Inflammatory macrophage (primary cell): ENCODE measurements around the gene SPTBN5.
A peak's percentile ranks its signal among the peaks of the same experiment; 100 is the strongest.
"Not testable (repeated sequence)": the region's sequence is repeated elsewhere in the genome, so short reads cannot be mapped to it uniquely, and the experiment has no call there.

Source experiments
- DNase-seq, 2 donors: peaks; one replicate each; pipeline ENCODE4 v3.0.0-alpha.2; 2020 to 2022

Gene SPTBN5

DNA sequence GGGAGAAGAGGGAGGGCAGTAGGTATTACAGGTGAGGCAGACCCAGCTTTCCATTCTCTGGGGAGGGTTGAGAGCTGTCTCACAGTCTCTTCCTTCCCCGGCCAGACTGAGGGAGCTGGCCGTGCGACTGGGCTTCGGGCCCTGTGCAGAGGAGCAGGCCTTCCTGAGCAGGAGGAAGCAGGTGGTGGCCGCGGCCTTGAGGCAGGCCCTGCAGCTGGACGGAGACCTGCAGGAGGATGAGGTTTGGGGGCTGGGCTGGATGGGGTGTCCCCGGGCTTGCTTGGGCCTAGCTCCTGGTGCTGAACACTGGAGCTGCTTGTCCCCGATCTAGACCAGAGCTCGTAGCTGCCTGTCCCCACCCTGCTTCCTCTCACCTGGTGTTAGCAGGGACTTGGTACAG, 50.3 kb downstream of the SPTBN5 start:
- no peak for DNase-seq

DNA sequence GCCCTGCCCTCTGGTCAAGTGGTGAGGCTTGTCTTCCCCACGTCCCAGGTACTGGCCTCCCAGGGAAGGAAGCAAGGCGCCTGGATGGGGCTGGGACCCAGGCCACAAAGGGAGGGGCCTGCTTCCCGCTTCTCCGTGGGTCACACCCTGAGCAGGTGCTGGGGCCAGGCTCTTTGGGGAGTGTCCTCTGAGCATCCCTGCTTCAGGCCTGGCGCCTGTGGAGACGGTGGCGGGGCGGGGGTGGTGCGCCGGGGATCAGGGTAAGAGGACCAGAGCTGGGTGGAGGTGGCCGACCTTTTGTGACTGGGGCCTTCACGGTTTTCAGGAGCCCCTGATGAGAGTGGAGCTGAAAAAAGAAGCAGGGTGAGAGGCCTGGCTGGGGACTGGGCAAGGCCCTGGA, 51.6 kb downstream of the SPTBN5 start:
- DNase-seq: no peak

DNA sequence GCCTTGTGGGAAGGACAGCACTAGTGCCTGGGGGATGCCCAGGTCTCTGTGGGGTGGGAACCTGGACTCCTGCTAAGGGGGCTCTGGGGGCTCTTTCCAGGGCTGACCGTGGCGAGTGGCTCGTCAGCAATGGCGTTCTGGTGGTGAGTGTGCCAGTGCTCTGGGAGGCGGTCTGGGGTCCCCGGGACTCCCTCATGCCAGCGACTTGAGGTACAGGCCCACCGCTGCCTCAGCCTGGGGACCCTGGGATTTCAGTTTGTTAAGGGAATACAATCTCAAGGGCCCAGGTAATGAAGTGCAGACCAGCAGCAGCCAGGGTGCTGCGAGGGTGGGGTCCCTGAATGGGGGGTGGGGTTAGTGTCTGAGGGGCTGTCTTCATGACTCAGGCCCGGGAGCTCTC, 52.7 kb downstream of the SPTBN5 start:
- DNase-seq: no peak

DNA sequence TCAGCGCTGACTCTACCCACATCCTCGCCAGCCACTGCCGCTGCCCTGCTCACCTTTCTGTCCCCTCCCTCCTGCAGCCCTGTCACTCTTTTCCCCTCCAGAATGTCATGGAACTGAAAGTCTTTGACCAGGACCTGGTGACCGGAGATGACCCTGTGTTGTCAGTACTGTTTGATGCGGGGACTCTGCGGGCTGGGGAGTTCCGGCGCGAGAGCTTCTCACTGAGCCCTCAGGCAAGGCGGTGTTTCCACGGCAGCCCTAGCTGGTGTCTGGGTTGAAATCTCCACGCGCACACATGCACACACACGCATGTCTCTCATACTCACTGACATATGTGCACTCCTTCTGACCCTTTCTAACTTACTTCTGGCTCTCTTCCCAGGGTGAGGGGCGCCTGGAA, 53.2 kb downstream of the SPTBN5 start:
- DNase-seq: no peak

DNA sequence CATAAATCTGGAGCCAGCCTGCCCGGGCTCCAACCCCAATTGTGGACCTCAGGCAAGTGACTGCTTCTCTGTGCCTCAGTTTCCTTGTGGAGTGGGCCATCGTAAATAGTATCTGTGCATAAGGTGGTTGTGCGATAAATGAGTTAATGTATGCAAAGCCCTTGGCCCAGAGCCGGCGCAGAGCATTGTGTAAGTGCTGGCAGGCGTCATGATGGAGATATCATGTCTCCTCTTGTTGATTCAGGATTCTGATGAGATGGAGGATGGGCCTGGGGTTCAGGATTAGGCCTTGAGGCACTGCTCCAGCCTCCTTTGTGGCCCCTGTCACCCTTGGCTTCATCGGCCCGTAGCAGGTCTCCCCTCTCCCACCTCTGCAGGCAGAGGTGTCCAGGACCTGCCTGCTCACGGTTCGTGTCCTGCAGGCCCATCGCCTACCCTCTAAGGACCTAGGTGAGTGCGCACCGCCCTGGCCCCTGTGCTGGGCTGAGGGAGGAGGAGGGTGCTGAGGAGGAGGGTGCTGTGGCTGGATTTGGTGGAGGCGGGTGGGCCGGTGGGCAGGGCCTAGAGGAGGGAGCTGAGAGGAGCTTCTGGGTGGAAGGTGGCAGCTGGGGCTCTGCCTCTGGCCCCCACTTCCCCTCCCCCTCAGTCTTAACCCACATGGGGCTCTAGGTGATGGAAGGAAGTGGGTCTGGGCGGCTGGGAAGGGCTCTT, 53.9 kb downstream of the SPTBN5 start:
- no peak for DNase-seq

DNA sequence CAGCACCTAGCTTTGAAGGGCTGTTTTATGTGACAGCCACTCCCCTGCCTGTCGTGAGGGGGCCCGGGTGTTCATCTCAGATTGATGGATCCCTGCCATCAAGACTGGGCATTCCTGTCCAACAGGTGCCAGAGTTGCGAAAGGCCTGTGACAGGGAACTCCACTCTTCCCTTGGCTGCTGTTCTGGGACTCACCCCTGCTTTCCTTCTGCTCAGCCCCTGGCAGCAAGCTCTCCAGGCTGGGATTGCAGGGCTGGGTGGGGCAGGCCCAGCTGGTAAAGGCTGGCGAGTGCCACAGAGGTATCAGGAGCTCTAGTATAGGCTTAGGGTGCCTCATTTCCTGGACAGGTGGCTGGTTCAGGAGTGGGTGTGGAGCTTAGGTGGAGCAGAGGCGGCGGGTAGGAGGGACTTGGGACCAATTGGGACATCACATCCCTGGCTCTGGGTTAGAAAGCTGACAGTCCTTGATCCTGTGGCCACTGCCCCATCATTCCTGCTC, 55.4 kb downstream of the SPTBN5 start, which contains the start of gene PLA2G4B:
PLA2G4B (plus strand) TSS at position 448 of the 498 bp plus-strand sequence. CDS start 67 bp downstream, outside the sequence.
- DNase-seq: no peak

DNA sequence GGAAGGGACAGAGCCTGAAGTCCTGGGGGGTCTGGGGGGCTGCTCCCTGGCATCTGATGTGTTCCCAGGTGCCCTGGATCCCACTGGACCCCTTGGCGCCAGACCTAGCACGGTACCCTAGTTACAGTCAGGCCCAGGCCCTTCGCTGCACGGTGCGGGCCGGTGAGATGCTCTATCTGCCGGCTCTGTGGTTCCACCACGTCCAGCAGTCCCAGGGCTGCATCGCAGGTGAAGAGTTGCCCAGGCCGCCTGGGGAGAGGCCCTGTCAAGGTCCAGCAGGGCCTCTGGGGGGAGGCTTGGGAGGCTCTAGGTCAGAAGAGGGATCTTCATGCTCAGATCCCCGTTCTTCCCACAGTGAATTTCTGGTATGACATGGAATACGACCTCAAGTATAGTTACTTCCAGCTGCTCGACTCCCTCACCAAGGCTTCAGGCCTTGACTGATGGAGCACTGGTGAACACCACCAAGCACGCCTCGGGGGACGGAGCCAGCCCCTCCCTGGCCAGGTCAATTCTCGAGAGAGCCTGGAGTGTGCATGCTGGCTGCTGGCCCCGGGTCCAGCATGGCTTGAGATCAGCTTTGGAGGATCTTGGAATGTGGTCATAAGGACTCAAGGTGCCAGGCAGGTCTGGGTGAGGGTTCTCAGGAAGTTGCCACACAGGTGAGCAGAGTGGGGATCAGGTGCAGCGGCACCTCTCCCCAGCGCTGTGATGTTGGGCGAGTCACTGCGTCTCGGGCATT, 57.0 kb downstream of the SPTBN5 start:
- no peak for DNase-seq

DNA sequence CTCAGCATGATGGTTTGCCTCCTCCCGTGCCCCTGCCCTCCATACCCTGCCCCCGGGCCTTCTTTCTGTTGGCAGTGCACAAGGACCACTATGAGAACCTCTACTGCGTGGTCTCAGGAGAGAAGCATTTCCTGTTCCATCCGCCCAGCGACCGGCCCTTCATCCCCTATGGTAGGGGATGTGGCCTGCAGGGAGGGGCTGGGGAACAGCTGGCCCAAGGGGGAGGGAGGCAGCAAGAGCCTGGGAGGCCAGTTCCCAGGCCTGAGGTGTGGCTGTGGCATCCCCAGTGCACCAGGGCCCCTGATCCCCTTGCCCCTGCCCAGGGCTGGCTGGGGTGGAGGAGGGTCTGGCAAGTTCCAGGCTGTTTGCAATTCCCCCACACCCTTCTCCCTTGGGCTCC, 57.8 kb downstream of the SPTBN5 start:
- no peak for DNase-seq

DNA sequence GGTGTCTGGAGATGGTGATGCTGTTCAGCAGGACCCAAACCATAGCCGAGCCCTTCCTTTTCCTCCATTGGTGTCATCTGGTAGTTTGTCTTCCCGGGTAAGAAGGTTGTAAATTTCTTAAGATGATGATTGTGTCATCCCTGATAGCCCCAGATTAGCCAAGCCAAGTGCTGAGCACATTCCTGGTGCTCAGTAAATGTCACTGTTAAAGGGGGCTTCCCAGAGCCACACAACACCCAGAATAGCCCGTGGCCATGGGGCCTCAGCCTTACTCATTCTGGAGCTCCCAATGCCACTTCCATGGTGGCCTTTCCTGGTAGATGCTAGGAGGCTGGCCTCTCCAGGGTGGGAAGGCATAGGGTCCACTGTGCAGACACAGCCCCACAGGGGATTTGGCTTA, 59.8 kb downstream of the SPTBN5 start:
- no peak for DNase-seq

DNA sequence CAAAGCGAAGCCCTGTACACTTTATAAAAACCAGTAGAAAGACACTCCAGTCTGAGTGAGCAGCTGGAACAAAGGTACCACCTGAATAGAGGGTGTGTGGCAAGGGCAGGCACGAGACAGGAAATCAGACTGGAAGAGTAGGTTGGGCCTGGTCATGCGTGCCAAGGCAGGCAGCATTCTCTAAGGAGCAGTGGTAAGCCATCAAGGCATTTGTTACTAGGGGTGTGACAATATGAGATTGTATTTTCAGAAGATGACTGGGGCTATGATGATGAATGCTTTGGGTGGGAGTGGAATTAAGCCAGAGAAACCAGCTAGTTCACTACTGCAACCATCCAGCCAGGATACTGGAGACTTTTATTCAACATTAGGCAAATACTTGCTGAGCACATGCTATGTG, 61.0 kb downstream of the SPTBN5 start:
- DNase-seq: no peak

DNA sequence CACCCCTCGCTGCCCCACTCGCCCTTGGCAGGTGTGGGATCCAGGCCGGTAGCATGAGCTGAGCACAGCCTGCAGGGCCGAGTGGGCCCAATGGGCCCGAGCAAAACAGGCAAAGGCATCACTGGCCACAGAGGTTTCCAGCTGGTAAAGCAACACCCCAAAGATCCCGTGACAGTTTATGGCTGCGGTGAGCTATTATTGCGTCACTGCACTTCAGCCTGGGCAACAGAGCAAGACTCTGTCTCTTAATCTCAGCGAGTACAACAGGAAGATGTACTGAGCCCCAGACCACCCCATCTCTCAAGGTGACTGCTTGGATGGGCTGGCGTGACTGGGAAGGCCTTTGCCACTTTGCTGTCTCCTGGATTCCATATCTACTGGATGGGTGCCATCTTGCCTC, 61.6 kb downstream of the SPTBN5 start:
- DNase-seq: no peak

DNA sequence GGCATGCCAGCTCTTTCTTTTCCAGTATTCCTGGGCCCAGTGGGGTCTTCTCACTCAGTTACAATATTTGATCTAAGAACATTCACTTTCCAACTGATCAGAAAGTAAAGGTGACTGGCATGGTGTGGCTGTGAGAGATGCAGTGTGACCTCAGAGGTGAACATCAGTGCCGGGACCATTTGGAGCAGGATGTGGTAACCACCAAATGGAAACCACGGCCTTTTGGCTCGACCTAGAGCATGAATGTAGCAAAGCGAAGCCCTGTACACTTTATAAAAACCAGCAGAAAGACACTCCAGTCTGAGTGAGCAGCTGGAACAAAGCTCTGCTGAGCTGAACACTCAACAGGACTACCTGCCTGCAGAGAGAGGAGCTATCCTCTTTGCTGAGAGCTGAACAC, 62.6 kb downstream of the SPTBN5 start:
- DNase-seq: not testable (repeated sequence)

DNA sequence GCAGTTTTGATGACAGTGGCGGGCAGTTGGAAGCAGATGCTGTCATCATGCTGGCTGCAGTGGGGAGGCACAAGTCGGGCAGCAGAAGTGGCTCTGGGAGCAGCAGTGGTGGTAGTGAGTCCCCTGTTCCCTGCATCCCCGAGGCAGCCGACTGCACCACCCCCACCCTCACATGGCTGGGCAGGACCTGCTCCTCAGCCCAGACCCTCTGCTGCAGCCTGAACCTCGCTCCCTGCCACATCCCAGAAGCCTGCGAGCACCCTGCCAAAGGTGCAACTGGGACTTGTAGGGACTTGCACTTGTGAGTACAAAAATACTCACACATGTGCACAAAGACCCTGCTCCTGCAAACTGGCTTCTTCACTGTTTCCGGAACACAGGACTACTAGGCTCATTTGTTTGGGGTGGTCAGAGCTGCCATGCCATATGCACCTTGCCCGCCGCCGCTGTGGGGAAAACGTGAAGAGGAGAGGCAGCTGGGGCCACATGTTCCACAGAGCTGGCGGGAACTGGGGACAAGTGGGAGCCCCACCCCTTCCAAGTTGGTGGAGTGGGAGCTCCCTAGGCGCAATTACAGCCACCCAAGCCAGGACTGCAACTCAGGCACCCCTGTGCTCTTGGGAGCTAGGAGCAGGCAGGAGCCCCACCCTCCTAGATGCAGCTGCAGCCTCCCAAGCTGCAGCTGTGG, 63.8 kb downstream of the SPTBN5 start:
- DNase-seq: no peak

DNA sequence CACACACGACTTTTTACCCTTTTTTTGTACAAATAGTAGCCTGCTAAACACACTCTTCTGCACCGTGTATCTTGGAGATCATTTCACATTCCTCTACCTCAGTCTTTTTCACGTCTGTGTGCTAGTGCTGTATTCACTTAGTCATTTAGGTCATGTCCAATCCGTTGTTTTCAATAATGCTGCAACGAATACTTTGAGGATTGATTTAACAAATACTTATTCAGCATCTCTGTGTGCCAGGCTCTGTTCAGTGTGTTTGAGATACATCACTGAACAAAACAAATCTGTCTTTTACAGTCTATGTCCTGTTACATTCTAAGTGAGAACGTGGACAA, 65.1 kb downstream of the SPTBN5 start:
- DNase-seq: no peak

DNA sequence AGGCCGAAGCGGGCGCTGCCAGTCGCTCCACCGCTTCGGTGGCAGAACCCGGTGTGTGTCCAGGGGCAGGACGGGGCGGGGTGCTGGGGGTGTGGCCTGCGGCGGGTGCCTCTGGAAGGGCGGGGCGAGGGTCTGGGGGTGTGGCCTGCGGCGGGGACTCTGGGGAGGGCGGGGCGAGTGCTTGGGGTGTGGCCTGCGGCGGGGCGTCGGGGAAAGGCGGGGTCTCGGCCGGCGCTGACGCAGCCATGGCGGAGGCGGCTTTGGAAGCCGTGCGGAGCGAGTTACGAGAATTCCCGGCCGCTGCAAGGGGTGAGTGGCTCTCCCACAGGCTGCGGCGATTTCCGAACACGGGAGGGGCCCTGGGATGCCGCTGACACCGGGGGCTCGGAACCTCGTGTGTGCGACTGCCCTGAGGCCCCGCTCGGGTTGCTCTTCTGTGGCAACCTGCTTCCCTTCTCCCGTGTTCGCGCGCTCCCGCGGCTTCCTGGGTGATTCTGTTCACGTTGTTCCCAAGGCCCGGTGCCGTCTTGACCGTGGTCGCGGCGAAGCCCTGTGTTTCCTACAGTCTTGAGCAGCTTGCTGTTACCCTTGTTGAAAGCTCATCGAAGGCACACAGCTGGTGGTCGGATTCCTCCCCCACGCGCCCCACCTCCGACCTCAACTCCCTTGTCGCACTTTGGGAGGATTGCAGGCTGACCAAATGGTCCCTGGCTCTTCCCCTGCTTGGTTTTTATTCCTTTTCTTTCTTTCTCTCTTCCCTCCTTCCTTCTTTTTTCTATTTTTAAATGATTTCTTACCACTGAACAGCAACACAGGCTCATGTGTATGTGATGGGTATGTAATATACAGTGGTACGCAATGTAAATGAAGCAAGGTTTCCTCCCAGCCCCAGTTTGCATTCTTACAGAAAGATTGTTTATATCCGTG, 65.7 kb downstream of the SPTBN5 start, which contains the start of gene JMJD7:
JMJD7 (plus strand) TSS at position 213 of the 927 bp plus-strand sequence; CDS start at position 246, 33 bp downstream.
- peak; percentile 87 to 93 for DNase-seq

DNA sequence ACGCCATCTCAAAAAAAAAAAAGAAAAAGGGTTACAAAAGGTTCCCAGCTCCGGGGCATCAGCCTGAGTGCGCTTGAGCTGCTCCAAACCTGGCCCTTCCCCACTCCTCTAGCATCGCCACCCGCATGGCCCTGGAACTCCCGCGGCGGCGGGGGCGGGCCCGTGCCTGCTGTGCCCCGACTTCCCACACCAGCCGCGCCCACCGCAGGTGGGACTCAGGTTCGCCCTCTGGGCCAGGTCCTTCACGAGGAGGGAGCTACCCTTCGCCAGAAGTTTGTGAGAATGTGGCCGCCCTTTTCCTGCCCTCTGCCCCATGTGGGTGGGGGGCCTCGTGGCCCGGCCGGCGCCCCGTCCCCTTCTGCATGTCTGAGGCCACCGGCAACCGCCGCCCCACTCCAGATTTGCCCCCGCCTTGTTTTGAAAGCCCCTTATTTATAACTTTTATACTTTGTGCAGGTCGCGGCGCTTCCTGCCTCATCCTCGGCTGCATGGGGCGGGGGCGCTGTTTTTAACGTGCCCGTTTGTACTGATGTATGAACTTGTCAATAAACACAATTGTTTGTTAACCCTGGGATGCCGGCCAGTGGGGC, 66.5 kb downstream of the SPTBN5 start:
- no peak for DNase-seq

DNA sequence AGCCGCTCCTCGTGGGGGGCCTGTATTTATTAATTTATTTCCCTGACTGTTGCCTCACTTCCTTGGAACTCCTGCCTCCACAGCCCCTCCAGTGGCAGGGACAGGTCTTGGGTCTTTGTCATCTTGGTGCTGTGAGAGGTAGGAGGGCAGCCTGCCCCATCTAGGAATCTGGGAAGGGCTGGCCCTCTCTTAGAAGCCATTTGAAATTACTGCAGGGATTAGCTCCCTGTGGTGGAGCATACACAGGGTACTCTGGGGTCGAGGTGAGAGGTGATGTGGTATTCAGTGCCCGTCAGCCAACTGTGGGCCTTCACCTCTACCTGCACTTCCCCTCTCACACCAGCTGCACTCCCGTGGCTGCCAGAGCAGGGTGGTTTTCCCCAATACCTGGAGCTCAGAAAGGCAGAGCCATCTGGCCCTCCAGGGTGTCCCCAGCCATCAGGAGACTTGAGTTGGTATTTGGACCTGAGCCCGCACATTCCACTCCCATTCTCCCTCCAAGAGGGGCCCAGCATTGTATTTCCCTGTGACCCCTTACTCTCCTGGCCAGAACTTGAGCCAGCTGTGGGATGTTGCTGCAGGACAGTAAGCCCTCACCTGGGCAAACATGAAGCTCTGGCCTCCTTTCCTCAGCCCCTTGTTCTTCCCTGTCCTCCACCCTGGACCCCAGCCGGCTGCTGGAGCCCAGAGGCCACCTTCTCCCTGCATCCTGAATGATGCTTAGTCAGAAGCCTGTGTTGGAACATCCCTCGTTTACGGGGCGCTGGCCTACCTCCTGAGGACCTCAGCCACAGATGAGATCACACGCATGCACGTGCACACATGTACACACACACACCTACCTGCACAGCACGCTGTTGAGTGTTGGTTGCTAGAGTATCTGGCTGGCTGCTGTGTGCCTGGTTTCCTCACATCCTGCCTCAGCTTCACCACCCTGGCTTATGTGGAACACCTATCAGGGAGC, 68.0 kb downstream of the SPTBN5 start:
- DNase-seq: no peak

DNA sequence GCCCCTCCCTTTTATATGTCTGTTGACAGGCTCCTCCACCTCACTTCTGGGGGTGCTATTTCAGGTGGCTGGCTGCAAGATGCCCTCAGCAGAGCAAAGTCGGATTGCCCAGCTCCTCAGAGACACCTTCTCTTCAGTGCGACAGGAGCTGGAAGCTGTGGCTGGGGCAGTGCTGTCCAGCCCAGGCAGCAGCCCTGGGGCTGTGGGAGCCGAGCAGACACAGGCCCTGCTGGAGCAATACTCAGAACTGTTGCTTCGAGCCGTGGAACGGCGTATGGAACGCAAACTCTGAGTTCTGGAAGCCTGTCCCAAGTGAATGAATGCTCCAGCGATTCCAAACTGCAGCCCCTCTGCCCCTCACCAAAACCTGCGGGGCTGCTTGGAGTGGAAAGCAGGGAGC, 68.7 kb downstream of the SPTBN5 start:
- DNase-seq: no peak

DNA sequence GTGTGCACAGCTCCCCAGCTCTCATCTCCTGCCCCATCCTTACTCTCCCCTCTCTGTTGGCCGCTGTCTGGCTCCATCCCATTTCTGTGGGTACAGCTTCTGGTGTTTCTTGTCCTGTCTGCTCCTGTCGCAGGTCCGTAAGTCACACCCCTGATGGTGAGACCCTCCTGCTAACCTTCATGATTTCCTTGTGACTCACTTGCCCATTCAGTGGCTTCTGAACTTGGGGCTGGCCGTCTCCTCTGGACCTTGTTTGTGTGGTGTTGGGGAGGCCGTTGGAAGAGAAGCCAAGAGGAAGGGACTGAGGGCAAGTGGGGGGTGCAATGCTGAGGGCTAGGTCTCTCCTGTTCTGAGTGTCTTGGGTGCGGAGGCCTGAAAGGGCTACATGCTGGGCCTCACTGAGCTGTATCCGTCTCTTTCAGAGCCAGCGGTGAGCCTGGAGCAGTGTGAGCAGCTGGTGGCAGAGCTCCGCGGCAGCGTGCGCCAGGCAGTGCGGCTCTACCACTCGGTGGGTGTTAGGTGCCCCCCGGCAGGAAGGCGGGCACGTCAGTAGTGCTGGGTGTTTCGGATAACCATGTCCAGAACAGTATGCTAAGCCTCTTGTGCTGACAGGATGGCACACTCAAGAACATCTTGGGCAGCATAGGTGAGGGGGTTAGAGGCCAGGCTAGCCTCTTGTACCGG, 69.6 kb downstream of the SPTBN5 start:
- DNase-seq: no peak

DNA sequence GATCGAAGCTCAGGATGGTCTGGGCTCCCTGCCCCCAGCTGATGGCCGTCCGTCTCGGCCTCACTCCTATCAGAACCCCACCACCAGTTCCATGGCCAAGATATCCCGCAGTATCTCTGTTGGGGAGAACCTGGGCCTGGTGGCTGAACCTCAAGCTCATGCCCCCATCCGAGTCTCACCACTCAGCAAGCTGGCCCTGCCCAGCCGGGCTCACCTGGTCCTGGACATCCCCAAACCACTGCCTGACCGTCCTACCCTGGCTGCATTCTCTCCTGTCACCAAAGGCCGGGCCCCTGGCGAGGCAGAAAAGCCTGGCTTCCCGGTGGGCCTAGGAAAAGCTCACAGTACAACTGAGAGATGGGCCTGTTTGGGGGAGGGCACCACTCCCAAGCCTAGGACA, 70.4 kb downstream of the SPTBN5 start:
- DNase-seq: no peak
